HG02678 (cell line): Measurements from ENCODE around the gene COL4A2.
"Not testable (repeated sequence)": the region's sequence is repeated elsewhere in the genome, so short reads cannot be mapped to it uniquely, and the experiment has no call there.

Experiments
- ATAC-seq: cut with Tn5 transposase; IDR thresholded peaks from one replicate; pipeline ENCODE4 v1.9.1; 2021; ENCODE audit warnings: mild to moderate bottlenecking, moderate library complexity; ENCODE audit not compliant: unreplicated experiment

Gene COL4A2

GRCh38 chr13:110377178-110377825 is 70.2 kb downstream of the COL4A2 start:
- ATAC-seq, result no peak

DNA sequence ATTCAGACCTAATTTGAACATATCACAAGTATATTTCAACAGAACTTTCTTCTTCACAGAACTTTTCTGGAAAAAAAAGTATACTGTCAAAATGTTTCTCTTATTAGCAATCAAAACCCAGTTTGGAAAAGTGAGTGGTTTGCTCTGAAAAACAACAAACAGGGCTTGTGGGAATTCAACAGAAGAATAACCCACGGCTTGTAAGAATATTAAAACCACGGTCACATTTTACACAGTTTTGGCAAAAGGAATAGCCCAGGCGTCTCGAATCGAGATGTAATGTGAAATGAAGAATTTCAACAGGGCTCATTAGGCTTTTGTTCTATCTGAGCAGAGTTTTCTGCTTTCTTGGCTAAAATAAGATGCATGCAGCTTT is 70.7 kb downstream of the COL4A2 start:
- no peak for ATAC-seq

DNA sequence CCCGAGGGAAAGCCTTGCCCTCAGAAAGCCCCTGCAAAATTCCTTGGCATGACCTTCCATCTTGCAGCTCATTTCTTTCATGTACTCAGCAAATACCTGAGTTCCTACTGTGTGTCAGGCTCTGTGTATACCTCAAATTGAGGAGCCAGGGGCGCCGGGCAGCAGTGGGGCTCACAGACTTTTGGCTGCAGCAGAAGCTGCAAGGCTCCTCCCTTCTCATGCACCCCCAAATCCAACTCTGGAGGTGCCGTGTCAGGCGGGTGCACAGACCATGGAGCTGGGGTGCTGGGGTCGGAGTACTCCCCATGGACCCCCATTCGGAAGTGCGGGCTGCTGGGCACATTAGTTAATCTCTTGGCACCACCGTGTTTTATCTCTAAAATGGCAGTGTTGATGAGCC is 72.3 kb downstream of the COL4A2 start:
- no peak for ATAC-seq

DNA sequence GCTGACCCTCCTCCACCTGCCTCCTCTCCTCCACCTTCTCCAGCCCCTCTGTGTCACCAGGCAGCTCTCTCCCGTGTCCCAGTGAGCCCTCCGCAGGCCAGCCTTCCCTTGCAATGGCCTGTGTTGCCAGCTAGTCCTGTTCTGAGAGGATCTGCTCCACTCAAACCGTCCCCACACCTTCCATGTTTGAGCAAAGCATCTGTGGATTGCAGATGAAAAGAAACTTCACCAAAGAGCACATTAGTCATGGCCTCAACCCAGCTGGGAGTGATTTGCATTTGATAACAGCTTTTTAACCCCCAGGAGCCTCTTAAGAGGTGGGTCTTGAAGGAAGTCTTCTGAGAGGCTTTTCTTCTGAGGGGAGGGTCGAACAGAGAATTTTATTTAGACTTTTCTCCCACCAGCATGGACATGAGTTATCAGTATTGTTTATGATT is 72.8 kb downstream of the COL4A2 start:
- ATAC-seq, result no peak

DNA sequence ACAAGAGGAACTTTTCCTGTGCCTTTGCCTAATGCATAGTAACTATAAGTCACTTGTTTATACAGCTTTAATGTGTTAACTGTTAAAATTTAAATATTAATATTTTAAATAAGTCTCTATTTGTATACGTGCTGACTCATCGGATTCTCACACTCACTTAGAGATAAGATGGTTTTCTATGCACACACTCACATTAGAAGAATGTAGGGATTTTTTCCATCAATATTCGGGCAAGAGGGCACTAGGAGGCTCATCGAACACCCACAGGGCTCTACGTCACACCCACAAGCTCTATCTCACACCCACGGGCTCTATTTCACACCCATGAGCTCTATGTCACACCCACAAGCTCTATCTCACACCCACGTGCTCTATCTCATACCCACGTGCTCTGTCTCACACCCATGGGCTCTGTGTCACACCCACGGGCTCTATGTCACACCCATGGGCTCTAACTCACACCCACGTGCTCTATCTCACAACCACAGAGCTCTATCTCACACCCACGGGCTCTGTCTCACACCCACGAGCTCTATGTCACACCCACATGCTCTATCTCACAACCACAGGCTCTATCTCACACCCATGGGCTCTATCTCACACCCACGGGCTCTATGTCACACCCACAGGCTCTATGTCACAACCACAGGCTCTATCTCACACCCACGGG is 73.4 kb downstream of the COL4A2 start:
- no peak for ATAC-seq

- ATAC-seq, result no peak
Measured at GRCh38 chr13:110381029-110381360, 73.9 kb downstream of the COL4A2 start.

DNA sequence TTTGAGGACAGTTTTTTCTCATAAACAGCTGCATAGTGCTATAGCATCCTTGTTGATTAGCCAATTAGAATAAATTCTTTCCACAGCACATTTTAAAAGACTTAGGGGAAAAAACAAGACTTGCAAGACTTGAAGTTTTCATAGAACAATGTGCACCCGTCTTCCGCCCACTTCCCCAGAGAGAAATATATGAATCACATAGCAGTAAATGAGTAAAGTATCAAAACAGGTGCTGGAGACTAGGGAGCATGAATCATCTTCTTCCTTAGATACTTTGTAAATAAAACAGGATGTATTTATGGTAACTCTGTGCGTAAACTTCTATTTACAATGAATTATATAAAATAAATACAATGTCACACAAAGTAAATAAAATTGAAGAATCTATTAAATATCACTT is 75.1 kb downstream of the COL4A2 start:
- no peak for ATAC-seq

DNA sequence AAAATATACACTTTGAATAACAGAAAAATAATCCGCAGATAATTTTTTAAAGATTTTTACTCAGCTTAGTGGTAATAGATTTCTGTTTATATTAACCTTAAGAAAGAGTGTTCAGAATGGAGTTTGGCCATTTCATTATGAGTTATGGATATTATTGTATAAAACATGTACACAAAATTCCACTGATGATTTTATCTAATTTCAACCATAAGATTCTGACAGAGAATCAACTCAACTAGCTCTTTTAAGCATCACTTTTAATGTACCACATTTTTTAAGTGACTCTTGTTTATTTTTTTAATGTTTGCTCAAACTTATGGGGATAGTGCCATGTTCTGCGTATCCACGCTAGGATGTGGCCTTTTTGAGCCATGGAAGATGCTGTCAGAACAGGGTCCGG is 75.7 kb downstream of the COL4A2 start:
- no peak for ATAC-seq

DNA sequence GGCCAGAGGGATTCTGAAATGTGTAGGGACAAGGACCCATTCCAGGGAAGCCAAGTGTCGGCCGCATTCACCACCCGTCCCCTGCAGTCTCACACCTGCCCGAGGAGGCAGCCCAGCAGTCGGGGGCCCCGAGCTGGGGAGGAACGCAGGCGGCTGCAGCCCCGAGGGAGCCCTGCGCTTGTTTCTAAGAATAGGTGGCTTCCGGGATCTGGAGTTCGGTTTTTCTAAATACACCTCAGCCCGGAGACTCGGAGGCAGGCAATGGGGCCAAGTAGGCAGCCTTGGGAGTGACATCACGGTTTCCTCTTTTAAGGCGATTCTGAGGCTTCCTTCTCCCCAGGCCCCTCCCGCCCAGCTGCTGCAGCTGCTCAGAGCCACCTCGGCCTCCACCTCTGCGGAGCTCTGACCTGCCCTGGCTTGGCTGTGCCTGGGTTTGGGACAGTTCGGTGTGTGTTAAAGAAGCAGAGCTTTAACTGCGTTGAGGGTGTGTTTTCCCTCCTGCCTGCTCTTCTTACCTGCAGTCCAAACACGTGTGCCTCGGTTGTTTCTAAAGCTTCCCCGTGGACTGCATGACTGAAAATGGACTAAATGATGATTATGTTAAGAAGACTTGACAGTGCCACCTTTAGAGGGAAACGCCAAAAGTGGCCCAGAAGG is 80.5 kb downstream of the COL4A2 start:
- peak; percentile 97 for ATAC-seq

DNA sequence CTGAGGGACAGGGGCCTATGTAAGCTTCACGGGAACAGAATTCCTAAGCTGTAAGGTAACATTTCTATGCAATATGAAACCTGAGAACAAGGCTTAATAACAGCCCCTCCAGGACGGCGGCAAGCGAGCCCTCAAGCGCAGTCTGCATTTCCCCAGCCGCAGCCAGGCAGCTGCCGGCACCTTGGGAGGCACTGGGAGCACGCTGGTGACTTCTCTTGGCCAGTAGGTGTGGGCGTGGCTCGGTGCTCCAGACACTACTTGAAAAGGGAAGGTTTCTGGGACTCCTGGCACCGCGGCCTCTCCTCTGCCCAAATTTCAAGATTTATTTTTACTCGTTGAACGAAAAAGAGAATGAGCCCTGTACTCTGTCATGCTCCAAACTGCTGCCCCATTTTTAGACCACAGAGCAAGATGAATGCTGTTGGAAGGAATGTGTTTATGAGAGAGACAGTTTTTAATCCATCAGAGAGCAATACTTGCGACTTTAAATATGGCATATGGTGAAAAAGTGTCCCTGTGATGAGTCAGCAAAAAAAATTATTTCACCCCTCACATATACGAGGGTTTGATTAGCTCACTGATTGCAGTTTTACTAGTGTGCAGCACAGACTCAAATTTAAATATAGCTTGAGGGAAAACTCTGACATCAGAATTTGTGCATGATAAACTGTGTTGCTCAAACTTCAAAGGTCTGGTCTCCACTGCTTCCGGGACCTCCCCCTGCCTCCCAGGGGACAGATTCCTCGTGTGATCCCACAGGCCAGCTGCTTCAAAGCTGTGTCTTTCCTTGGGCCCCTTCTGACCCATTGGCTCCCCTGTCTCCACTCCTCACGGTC is 81.2 kb downstream of the COL4A2 start:
- ATAC-seq, result no peak

- no peak for ATAC-seq
Measured at GRCh38 chr13:110390567-110390966, 83.5 kb downstream of the COL4A2 start.

DNA sequence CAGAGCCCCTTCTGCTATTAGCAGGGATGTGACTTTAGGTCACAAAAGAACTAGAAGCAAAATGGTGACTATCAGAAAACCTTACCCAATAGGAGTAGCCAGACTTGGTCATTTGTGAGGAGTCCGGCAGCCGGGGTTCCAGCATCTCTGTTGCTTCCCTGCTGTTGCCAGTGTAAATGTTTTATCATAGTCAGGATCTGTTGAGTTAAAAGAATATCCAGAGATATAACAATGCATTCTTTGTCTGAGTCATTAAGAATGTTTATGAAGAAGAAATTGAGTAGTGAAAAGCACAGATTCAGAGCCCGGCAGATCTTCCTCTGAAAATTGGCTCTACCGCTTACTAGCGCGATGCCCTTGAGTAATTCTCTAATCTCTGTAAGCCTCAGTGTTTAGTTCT is 84.2 kb downstream of the COL4A2 start:
- no peak for ATAC-seq

- ATAC-seq, result no peak
Measured at GRCh38 chr13:110392510-110393240, 85.6 kb downstream of the COL4A2 start.

DNA sequence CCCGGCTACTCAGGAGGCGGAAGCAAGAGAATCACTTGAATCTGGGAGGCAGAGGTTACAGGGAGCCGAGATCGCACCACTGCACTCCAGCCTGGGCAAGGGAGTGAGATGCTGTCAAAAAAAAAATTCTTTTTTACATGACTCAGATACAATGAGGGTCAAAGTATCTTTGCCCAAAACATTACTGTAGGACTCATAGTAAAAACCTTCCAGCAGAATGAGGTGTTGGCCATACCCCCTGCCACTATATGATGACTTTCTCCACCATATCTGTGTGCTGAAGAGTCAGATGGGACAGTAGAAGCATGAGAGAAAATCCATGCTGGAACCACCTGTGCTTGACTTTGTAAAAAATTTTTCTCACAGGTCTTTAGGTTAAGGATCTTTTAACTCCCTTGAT is 86.7 kb downstream of the COL4A2 start:
- no peak for ATAC-seq

DNA sequence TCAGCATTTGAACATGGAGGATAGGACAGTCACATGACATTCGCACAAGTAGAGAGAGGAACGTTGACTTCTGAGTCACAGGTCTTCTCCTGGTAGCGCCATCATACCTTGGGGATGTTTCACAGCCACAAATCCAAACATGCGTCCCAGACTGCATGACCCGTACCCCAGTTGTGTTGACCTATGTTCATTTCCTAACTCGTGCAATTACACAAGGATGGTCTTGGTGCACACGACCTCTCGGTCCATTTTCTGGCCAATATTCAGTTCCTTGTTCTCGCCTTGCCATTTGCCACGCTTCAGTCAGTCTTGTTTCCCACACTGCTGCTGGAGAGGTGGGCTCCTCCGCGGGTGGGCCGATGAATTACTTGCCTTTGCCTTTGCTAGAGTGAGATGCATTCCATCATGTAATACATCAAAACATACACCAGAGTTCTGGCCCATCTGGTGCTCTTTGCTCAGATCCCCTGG is 87.3 kb downstream of the COL4A2 start:
- no peak for ATAC-seq

- ATAC-seq, result not testable (repeated sequence)
Measured at GRCh38 chr13:110395616-110396015, 88.5 kb downstream of the COL4A2 start.

DNA sequence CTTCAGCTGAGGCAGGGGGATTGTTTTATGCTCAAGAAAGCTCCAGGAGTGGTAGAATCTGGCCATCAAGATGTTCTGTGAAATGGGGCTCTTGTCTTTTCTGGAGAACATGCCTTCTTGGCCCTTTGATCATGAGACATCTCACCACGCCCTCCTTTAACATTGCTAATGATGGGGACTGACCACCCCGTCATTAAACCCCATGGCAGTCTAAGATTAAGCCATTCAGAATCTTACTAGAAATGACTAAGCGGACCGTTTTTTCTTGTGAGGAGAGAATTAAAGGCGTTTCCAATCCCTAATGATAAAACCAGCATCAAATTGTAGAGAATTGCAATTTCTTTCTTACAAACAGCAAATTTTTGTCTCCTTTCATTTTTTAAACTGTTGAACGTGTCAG is 89.4 kb downstream of the COL4A2 start:
- no peak for ATAC-seq

GRCh38 chr13:110396913-110397381 is 89.9 kb downstream of the COL4A2 start:
- no peak for ATAC-seq

DNA sequence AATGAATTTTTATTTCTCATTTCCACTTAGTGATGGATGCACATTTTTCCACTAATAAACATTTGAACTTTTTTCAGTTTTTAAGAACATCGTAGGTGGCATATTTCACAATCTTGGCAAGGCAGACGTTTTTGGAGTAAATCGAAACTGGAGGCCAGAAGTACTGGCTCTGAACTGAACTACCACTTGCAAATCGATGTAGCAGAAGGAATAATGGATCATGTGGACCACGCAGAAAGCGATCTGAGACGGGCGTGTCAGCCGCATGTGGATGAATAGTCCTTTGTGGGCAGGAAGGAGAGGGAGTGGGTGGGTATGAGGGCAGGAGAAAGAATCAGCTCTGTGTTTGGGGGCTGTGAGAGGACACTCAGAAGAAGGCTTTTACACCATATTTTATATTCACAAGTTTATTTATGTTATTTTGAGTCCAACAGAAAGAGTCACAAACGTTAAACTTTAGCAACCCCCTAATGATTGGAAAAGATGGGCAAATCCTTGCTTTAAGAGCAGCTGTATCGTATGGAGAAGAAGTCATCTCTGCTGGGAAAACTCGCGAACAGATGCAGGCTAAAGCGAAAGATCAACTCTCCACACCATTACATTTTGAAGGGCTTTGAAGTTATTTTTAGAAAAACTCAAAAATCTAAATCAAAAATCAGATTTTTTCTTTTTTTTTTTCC is 90.5 kb downstream of the COL4A2 start:
- no peak for ATAC-seq
